H9 (cell line): ENCODE data around the gene IGBP1. TPM values are rescaled to one million over a fixed set of nuclear protein-coding genes. Genes with fewer than 3 reads are reported as not detected.
A peak's percentile ranks its signal among the peaks of the same experiment; 100 is the strongest.

Experiments
- DNase-seq: peaks from one replicate; pipeline ENCODE4 v3.0.0-alpha.2; 2017
- H2AFZ ChIP-seq: one replicate; pipeline ENCODE4 v1.6.1; 2013; ENCODE audit warnings: mild to moderate bottlenecking, low read length, control low read depth, moderate library complexity
- H2AK5ac ChIP-seq: 2 replicates; pipeline ENCODE4 v1.6.1; 2013; ENCODE audit warnings: low read length, control low read depth, mixed read lengths; ENCODE audit not compliant: insufficient read length
- H2BK120ac ChIP-seq: one replicate; pipeline ENCODE4 v1.6.1; 2013; ENCODE audit warnings: low read depth, mild to moderate bottlenecking, low read length, control low read depth, inconsistent platforms; ENCODE audit not compliant: poor library complexity, severe bottlenecking
- H2BK12ac ChIP-seq: 2 replicates; pipeline ENCODE4 v1.6.1; 2013; ENCODE audit warnings: low read length, control low read depth, mixed read lengths, low read depth; ENCODE audit not compliant: insufficient read length
- H2BK15ac ChIP-seq: 2 replicates; pipeline ENCODE4 v1.6.1; 2013; ENCODE audit warnings: low read depth, low read length, control low read depth
- H2BK20ac ChIP-seq: one replicate; pipeline ENCODE4 v1.6.1; 2013; ENCODE audit warnings: low read depth, mild to moderate bottlenecking, low read length, control low read depth, inconsistent platforms; ENCODE audit not compliant: poor library complexity, severe bottlenecking
- H2BK5ac ChIP-seq: 2 replicates; pipeline ENCODE4 v1.6.1; 2013; ENCODE audit warnings: low read length, control low read depth, mixed read lengths; ENCODE audit not compliant: insufficient read length
- H3K14ac ChIP-seq: 2 replicates; pipeline ENCODE4 v1.6.1; 2013; ENCODE audit warnings: low read length, control low read depth; ENCODE audit not compliant: insufficient read depth
- H3K18ac ChIP-seq: 2 replicates; pipeline ENCODE4 v1.6.1; 2013; ENCODE audit warnings: low read depth, mild to moderate bottlenecking, mixed read lengths, low read length, control low read depth; ENCODE audit not compliant: insufficient read length
- H3K23ac ChIP-seq: 2 replicates; pipeline ENCODE4 v1.6.1; 2013; ENCODE audit warnings: low read length, control low read depth, mixed read lengths, low read depth; ENCODE audit not compliant: insufficient read length
- H3K23me2 ChIP-seq: 2 replicates; pipeline ENCODE4 v1.6.1; 2013; ENCODE audit warnings: low read depth, mild to moderate bottlenecking, mixed read lengths, low read length, control low read depth; ENCODE audit not compliant: insufficient read length, poor library complexity, severe bottlenecking
- H3K27ac ChIP-seq: 2 replicates; pipeline ENCODE4 v1.5.1; 2013; ENCODE audit warnings: low read length, control low read depth, mixed read lengths, low read depth; ENCODE audit not compliant: insufficient read length
- H3K27me3 ChIP-seq: 2 replicates; pipeline ENCODE4 v1.6.1; 2013; ENCODE audit warnings: low read length, control low read depth, inconsistent platforms; ENCODE audit not compliant: insufficient read depth
- H3K4ac ChIP-seq: 2 replicates; pipeline ENCODE4 v1.6.1; 2013; ENCODE audit warnings: low read depth, mild to moderate bottlenecking, control low read depth, inconsistent platforms, low read length, moderate library complexity
- H3K4me1 ChIP-seq: 2 replicates; pipeline ENCODE4 v1.6.1; 2013; ENCODE audit warnings: low read length, control low read depth, inconsistent platforms; ENCODE audit not compliant: insufficient read depth
- H3K4me2 ChIP-seq: 2 replicates; pipeline ENCODE4 v1.6.1; 2013; ENCODE audit warnings: low read length, control low read depth, mixed read lengths; ENCODE audit not compliant: insufficient read length, insufficient read depth
- H3K56ac ChIP-seq: 2 replicates; pipeline ENCODE4 v1.6.1; 2013; ENCODE audit warnings: low read depth, mild to moderate bottlenecking, mixed read lengths, low read length, control low read depth; ENCODE audit not compliant: insufficient read length
- H3K79me1 ChIP-seq: 2 replicates; pipeline ENCODE4 v1.6.1; 2013; ENCODE audit warnings: low read depth, mild to moderate bottlenecking, moderate library complexity, low read length, control low read depth, inconsistent platforms; ENCODE audit not compliant: insufficient read depth, poor library complexity, severe bottlenecking
- H3K79me2 ChIP-seq: 2 replicates; pipeline ENCODE4 v1.6.1; 2013; ENCODE audit warnings: low read length, control low read depth, inconsistent platforms; ENCODE audit not compliant: insufficient read depth
- H3K9ac ChIP-seq: 2 replicates; pipeline ENCODE4 v1.6.1; 2013; ENCODE audit warnings: low read length, control low read depth, mixed read lengths; ENCODE audit not compliant: insufficient read length; ENCODE audit errors: extremely low read depth
- H3K9me3 ChIP-seq: one replicate; pipeline ENCODE4 v1.6.1; 2013; ENCODE audit warnings: low read depth, low read length, inconsistent platforms; ENCODE audit not compliant: control insufficient read depth
- H3T11ph ChIP-seq: one replicate; pipeline ENCODE4 v1.6.1; 2013; ENCODE audit warnings: mild to moderate bottlenecking, low read length, control low read depth, inconsistent platforms
- H4K20me1 ChIP-seq: one replicate; pipeline ENCODE4 v1.6.1; 2013; ENCODE audit not compliant: control insufficient read depth, insufficient read length, insufficient read depth
- H4K5ac ChIP-seq: 2 replicates; pipeline ENCODE4 v1.6.1; 2013; ENCODE audit warnings: low read depth, mild to moderate bottlenecking, mixed read lengths, low read length, control low read depth; ENCODE audit not compliant: insufficient read length
- H4K8ac ChIP-seq: replicated peaks from 2 replicates; pipeline ENCODE4 v1.6.1; 2013; ENCODE audit warnings: low read length, control low read depth, mixed read lengths, low read depth; ENCODE audit not compliant: insufficient read length
- H4K91ac ChIP-seq: 2 replicates; pipeline ENCODE4 v1.6.1; 2013; ENCODE audit warnings: low read depth, mild to moderate bottlenecking, moderate library complexity, mixed read lengths, low read length, control low read depth; ENCODE audit not compliant: insufficient read length
- H3K27ac Mint-ChIP-seq, 3 experiments: 2 replicates in 2 of 3; 3 replicates in 1 of 3; pipeline ENCODE4 v1.8.0; 2020 to 2021; ENCODE audit warnings: mixed read lengths in 3 of 3, mild to moderate bottlenecking in 1 of 3, moderate library complexity in 1 of 3
- H3K27me3 Mint-ChIP-seq: 2 replicates; pipeline ENCODE4 v1.8.0; 2021; ENCODE audit warnings: low read depth, mild to moderate bottlenecking, moderate library complexity, mixed read lengths
- H3K36me3 Mint-ChIP-seq, 3 experiments: 2 replicates in 2 of 3; 3 replicates in 1 of 3; pipeline ENCODE4 v1.8.0; 2020 to 2021; ENCODE audit warnings: low read depth in 3 of 3, mixed read lengths in 3 of 3; ENCODE audit not compliant: insufficient read depth in 1 of 3
- H3K4me1 Mint-ChIP-seq, 2 experiments: 2 replicates each; pipeline ENCODE4 v1.8.0; 2020; ENCODE audit warnings: mixed read lengths in 2 of 2
- H3K4me3 Mint-ChIP-seq, 2 experiments: 2 replicates in 1 of 2; 3 replicates in 1 of 2; pipeline ENCODE4 v1.8.0; 2020 to 2021; ENCODE audit warnings: mild to moderate bottlenecking in 2 of 2, mixed read lengths in 2 of 2, moderate library complexity in 1 of 2
- H3K9me3 Mint-ChIP-seq, 2 experiments: 2 replicates in 1 of 2; 3 replicates in 1 of 2; pipeline ENCODE4 v1.8.0; 2020; ENCODE audit warnings: mild to moderate bottlenecking in 2 of 2, mixed read lengths in 2 of 2, moderate library complexity in 1 of 2
- WGBS: extraction: QIAGEN DNeasy Blood & Tissue Kit; methylation state at CpG from one replicate; pipeline ENCODE4 v1.1.7; 2013; ENCODE audit warnings: missing lambda C conversion rate, low lambda C conversion rate, mixed read lengths; ENCODE audit not compliant: insufficient read length; ENCODE audit errors: extremely low coverage; 5-methylcytosine and 5-hydroxymethylcytosine counted together
- total RNA-seq: library from RNA; stranded (reverse); gene quantifications from 2 replicates; pipeline ENCODE4 v1.2.1, GENCODE V29; 2021
- TF ChIP-seq, protein P1 (sequence below): fragments of 200-600 bp; sonication (generic); conservative IDR thresholded peaks from 3 replicates; pipeline ENCODE4 v1.8.0; 2021; ENCODE audit warnings: antibody characterized with exemption, mild to moderate bottlenecking

Gene IGBP1
- total RNA-seq, 1 experiment from 2014 or later = 45.0 TPM

DNA sequence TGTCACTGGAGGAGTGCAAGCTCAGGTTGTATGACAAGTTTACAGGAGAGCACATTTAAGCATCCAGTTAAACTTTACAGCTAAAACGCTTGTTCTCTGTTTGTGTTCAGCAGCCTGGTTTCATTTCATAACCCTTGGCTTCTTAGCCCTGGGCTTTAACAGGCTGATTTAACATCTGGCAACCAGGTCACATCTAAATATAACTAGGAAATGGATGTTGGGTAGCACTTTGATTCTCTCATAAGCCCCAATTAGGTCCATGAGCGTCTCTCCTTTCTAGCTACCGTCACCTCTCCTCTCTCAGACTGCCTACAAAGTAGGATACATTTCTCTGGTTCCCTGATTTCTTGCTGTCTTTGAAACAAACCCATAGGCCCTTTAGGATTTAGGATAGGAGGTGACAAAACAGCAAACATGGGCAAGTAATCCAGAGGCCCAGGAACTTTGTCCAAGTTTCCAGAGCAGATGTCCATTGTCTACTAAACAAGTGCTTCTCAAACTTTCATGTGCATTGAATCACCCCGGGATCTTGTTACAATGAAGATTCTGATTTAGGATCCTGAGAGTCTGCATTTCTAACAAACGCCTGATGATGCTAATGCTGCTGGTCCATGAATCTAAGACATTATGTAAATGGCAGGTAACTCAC lies 48.5 kb upstream of the IGBP1 start:
- H2BK5ac ChIP-seq = no peak overlapping the region
- H4K8ac ChIP-seq = no peak overlapping the region
- no peak overlapping the region for H3K14ac ChIP-seq
- no peak overlapping the region for H2AFZ ChIP-seq
- no peaks in the 10 kb centered on the region for H4K20me1 ChIP-seq
- no peak overlapping the region for H2BK12ac ChIP-seq
- Mint-ChIP-seq H3K4me1 (peaks cover 12 to 24% of the 10 kb centered on the region in 2 experiments), H3K9me3 (peaks cover 63 to 64% of the 10 kb centered on the region in 2 experiments), H3K36me3 (no peaks in the 10 kb centered on the region; a peak in 2 of 7 replicates), H3K27me3 (peaks cover 8% of the 10 kb centered on the region), H3K27ac (0 out of 7 replicates have a peak overlapping the region, but pooled peaks of 1 of the 3 experiments have one; percentile 44), H3K4me3 (no peak overlapping the region)
- H3K18ac ChIP-seq = no peak overlapping the region
- H4K5ac ChIP-seq = no peak overlapping the region
- H3K9ac ChIP-seq = no peak overlapping the region
- H3K4ac ChIP-seq = no peak overlapping the region
- H3K4me2 ChIP-seq = no peak overlapping the region
- TF ChIP-seq, protein P1, sequence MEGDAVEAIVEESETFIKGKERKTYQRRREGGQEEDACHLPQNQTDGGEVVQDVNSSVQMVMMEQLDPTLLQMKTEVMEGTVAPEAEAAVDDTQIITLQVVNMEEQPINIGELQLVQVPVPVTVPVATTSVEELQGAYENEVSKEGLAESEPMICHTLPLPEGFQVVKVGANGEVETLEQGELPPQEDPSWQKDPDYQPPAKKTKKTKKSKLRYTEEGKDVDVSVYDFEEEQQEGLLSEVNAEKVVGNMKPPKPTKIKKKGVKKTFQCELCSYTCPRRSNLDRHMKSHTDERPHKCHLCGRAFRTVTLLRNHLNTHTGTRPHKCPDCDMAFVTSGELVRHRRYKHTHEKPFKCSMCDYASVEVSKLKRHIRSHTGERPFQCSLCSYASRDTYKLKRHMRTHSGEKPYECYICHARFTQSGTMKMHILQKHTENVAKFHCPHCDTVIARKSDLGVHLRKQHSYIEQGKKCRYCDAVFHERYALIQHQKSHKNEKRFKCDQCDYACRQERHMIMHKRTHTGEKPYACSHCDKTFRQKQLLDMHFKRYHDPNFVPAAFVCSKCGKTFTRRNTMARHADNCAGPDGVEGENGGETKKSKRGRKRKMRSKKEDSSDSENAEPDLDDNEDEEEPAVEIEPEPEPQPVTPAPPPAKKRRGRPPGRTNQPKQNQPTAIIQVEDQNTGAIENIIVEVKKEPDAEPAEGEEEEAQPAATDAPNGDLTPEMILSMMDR = no peak
- DNase-seq = no peak
- H4K91ac ChIP-seq = no peak overlapping the region
- no peaks in the 10 kb centered on the region for H3K23me2 ChIP-seq
- H3K56ac ChIP-seq = no peak overlapping the region
- H2BK120ac ChIP-seq = no peak overlapping the region
- no peak overlapping the region for H3T11ph ChIP-seq
- H3K79me2 ChIP-seq = no peaks in the 10 kb centered on the region
- H3K79me1 ChIP-seq = no peaks in the 10 kb centered on the region
- H3K27me3 ChIP-seq = no peaks in the 10 kb centered on the region
- no CpG with 5 or more reads among the region's 5 CpGs for WGBS
- no peaks in the 10 kb centered on the region for H3K4me1 ChIP-seq
- no peak overlapping the region for H2BK20ac ChIP-seq
- peaks cover 43% of the 10 kb centered on the region for H3K9me3 ChIP-seq
- H3K27ac ChIP-seq = no peak overlapping the region
- no peak overlapping the region for H3K23ac ChIP-seq
- H2BK15ac ChIP-seq = no peak overlapping the region
- no peak overlapping the region for H2AK5ac ChIP-seq
